Ramos (cell line): Measurements from ENCODE around the gene STXBP3.

Source experiments
- in situ Hi-C: fragments of 300-500 bp; cut with MboI; formaldehyde crosslinking; loops from one replicate; pipeline ENCODE4 v1.14.3; 2022; ENCODE audit warnings: low sequenced_read_pairs; ENCODE audit not compliant: unreplicated experiment

Gene STXBP3

GRCh38 chr1:108830119-108831008 lies 83.9 kb downstream of the STXBP3 start:
- in situ Hi-C loops = loop anchor here (10.0 kb wide), 1 partner anchor 284 kb away; the partner anchor contains the start of gene ELAPOR1

- in situ Hi-C loops = loop anchor here (10.0 kb wide), 1 partner anchor 284 kb away; the partner anchor contains the start of gene ELAPOR1
Observed at GRCh38 chr1:108831225-108831624, 84.8 kb downstream of the STXBP3 start.

- in situ Hi-C loops = loop anchor here (10.0 kb wide), 1 partner anchor 282 kb away; the partner anchor contains the start of gene ELAPOR1
Observed at GRCh38 chr1:108832929-108833328, 86.5 kb downstream of the STXBP3 start.

GRCh38 chr1:108841703-108842102 lies 95.2 kb downstream of the STXBP3 start:
- in situ Hi-C loops = no loop called here

GRCh38 chr1:108842525-108843181 lies 96.2 kb downstream of the STXBP3 start:
- in situ Hi-C loops = no loop called here

- in situ Hi-C loops = no loop called here
Observed at GRCh38 chr1:108843390-108844137, 97.1 kb downstream of the STXBP3 start.

DNA sequence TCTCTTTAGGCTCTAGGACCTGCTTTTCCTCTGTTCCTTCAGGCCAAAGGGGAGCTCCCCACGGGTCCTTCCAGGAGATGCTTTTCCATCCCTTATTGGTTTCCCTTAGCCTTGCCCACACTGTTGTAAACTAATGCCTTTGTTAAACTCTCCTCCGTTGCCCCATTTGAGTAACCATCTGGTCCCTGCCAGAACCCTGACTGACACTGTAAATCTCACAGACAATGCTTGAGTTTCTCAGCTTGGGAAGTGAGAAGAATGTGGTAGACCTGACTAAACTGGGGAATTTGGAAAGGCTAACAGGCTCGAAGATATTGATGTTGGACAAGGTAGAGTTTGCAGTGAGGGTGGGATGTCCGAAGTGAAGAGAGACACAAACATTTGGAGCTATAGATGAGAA lies 99.0 kb downstream of the STXBP3 start:
- in situ Hi-C loops = no loop called here

DNA sequence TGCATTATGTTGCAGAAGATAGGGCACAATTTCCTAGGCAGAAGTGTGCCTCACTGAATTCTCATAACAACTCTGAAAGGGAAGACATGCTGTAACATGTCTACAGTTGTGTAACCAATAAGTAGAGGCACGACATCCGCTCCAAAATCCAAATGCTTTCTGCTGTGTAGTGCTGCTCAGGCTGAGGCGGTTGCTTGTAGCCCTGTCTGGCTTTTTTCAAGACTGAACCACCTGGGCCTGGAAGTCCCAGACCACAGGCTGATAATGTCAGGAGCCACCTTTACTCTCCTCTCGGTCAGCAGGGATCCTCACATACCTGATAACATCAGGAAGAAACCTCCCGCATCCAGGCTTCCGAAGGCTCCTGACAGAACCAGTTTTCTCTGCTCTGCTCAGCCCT lies 99.5 kb downstream of the STXBP3 start:
- in situ Hi-C loops = no loop called here

DNA sequence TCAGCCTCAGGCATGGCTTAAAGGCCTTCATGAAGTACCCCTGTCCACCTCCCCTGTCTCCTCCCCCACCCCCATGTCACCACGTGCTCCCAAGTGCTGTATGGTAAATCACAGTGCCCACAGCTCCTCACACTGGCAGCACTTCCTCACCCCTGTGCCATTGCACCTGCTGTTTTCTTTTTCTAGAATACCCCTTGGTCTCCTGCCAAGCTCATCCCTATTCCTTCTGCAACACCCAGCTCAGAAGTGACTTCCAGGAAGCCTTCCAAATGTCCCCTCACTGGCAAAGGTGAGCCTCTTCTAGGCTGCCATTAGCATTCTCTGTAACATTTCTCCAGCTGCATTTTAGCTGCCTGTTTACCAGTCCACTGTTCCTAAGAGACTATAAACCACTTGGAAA lies 101.0 kb downstream of the STXBP3 start:
- in situ Hi-C loops = no loop called here

DNA sequence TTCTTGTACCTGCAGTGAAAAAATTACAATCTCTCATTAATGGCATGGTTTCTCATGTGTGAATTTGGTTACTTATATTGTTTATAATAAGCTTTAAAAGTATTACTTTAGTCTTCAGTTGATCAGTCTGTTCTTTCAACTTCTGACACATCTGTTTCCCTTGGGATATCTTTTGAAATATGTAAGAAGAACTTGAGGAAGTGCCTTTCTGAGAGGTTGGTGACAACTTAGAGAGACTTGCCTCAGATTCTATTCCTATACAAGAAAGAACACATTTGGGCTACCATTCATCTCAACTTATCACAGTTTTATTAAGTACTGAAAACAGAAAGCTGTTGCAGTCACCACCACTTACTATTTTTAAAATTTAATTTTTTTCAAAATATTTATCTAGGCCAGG lies 102.3 kb downstream of the STXBP3 start:
- in situ Hi-C loops = no loop called here

- in situ Hi-C loops = no loop called here
Observed at GRCh38 chr1:108850929-108851328, 104.5 kb downstream of the STXBP3 start.

DNA sequence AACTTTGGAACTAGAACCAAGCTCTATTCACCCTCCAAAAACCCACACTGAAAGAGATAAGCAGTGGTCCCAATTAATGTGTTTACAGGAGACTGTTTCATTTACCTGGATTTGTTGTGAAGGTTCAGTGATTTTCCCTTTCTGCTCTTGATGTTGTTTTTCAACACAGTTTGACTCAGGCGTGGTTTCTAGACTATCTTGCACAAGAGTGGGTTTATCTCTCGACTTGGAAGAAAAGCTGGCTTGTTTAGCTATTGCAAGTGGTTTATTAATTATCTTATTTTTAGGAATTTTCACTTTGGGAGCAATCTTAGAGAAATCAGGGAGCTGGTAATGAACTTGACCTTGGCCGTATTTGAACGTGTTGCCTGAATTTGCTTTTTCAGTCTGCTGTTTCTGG lies 105.1 kb downstream of the STXBP3 start:
- in situ Hi-C loops = no loop called here

DNA sequence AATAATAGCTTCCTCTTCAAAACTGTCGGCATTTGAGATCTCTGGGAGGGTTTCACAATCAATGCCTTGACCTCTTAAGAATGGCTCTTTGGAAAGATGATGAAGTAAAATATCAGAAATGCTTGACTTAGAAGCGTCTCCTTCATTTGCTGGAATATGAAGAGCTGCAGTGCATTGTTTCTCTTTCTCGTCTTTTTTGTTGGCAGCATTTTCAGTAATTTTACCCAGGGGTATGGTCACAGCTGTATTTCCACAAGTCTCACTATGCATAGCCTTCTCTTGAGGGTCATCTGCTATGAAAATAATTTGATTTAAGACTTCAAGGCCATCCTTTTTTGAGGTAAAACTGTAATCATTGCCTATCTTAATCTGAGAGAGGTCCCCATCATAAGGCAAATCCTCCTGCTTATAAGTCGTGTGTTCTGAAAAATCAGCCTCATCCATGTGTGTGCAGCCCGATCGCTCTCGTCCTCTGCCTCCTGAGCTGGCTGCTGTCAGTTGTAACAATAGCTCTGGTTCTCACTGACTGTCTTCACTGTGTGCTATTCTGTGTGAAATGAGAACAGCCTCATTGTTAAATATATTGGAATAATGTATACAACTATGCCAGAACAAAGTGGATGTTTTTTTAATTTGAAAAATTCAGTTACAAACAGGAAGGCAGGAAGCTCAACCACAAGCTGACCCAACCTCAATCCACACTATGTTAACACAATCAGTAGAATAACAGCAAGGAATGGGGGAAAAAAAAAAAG lies 105.9 kb downstream of the STXBP3 start:
- in situ Hi-C loops = no loop called here

GRCh38 chr1:108854221-108855019 lies 107.9 kb downstream of the STXBP3 start:
- in situ Hi-C loops = no loop called here

GRCh38 chr1:108856994-108857393 lies 110.5 kb downstream of the STXBP3 start, which contains the start of gene AKNAD1:
TSS of gene AKNAD1 (minus strand) at chr1:108857094. CDS start at chr1:108852664, 4,430 bp downstream.
- in situ Hi-C loops = no loop called here

DNA sequence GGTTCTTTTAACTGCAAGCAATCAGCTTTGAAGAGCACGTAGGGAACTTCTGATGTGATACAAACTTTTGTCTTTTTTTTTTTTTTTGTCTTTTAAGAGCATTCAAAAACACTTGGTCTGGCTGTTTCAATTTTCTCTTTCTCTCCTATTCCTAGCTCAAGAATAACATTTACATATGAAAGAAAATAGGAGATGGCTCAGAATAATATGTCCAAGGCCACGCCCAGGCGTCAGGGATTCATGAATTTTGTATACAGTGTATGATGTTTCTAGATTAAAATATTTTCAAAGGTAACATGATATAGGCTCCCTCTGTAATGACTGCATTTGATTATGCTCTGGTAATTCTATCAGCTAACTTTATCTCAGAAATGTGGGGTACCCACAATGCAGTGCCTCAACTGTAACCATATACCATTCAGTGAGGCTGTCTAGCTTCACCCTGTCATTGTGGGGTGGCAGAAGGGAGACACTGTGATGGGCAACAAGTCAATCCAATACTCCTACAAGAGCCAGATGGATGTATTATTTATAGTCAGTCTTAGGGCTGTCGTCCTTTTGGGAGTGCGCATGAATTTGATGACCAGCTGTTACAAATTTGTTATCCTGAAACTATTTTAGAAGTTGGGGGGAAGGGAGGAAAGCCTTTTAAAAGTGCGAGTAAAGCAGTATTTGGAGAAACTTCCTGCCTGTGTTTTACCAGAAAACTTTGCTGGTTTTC lies 111.9 kb downstream of the STXBP3 start:
- in situ Hi-C loops = no loop called here
